A549 (cell line): ENCODE data around the gene TOPBP1. TPM values are rescaled to one million over a fixed set of nuclear protein-coding genes. Genes with fewer than 3 reads are reported as not detected.

Experiments used
- ATAC-seq, 2 experiments: fragments of 200-7000 bp in 1 of 2; fragments of >200 bp in 1 of 2; cut with Nextera tagmentation in 1 of 2; cut with Tn5 transposase in 1 of 2; 3 replicates each; pipeline versions ENCODE4 v1.8.0 to v1.9.1; 2018 to 2020; ENCODE audit warnings: mild to moderate bottlenecking in 1 of 2, moderate library complexity in 1 of 2
- CTCF ChIA-PET: fragments of 300-600 bp; sonication (Branson Sonifier 250); formaldehyde crosslinking; extraction: SDS; loops from one replicate; lab custom pipeline; 2021; ENCODE audit warnings: antibody characterized with exemption, inconsistent platforms; lab: Yijun Ruan, JAX
- POLR2A ChIA-PET: fragments of 350-600 bp; formaldehyde crosslinking; extraction: SDS; loops from one replicate; lab custom pipeline; 2021; ENCODE audit warnings: antibody characterized with exemption, inconsistent platforms; lab: Yijun Ruan, JAX
- DNase-seq, 2 experiments: peaks; one replicate each; pipeline versions ENCODE4 v3.0.0 to v3.0.0-alpha.2; 2011 to 2016; ENCODE audit warnings: low read depth in 1 of 2, low spot score in 1 of 2
- FAIRE-seq: peaks from 2 replicates; lab custom pipeline; 2011; peaks lifted over from hg19 to GRCh38; lab: Jason Lieb, UNC
- H3K27ac ChIP-seq, 2 experiments: fragments of >200 bp; sonication (Bioruptor Twin); formaldehyde crosslinking; 3 replicates each; pipeline ENCODE4 v1.5.1; 2016 to 2017
- H3K4me1 ChIP-seq: fragments of >200 bp; sonication (Bioruptor Twin); formaldehyde crosslinking; 3 replicates; pipeline ENCODE4 v1.6.1; 2016
- H3K4me2 ChIP-seq: fragments of >200 bp; sonication (Bioruptor Twin); formaldehyde crosslinking; 3 replicates; pipeline ENCODE4 v1.6.1; 2016
- H3K4me3 ChIP-seq: fragments of >200 bp; sonication (Bioruptor Twin); formaldehyde crosslinking; 3 replicates; pipeline ENCODE4 v1.5.1; 2016
- H3K9me3 ChIP-seq: fragments of >200 bp; sonication (Bioruptor Twin); formaldehyde crosslinking; 3 replicates; pipeline ENCODE4 v1.6.1; 2016
- BHLHE40 ChIP-seq: IDR thresholded peaks from 2 replicates; pipeline ENCODE4 v1.6.1; 2012; ENCODE audit warnings: low read depth, low read length, inconsistent platforms
- CHD4 ChIP-seq: fragments of 200-600 bp; sonication (generic); IDR thresholded peaks from 2 replicates; pipeline ENCODE4 v1.6.1; 2016; ENCODE audit warnings: antibody characterized with exemption, mild to moderate bottlenecking, borderline replicate concordance
- EHF ChIP-seq: fragments of 250-450 bp; sonication (Bioruptor Pico); IDR thresholded peaks from 2 replicates; pipeline ENCODE4 v1.5.0; 2020; ENCODE audit warnings: mild to moderate bottlenecking
- FOSB ChIP-seq: fragments of 250-450 bp; sonication (Bioruptor Pico); IDR thresholded peaks from 2 replicates; pipeline ENCODE4 v1.5.0; 2020; ENCODE audit warnings: mild to moderate bottlenecking, moderate library complexity
- FOSL2 ChIP-seq, 2 experiments: fragments of 450-650 bp in 1 of 2; fragments of >200 bp in 1 of 2; sonication (Bioruptor Twin) in 1 of 2; formaldehyde crosslinking; IDR thresholded peaks; 2 replicates each; pipeline versions ENCODE4 v1.5.0 to v1.6.1; 2016 to 2020; ENCODE audit warnings: mild to moderate bottlenecking in 1 of 2, moderate library complexity in 1 of 2
- GATA3 ChIP-seq: IDR thresholded peaks from 2 replicates; pipeline ENCODE4 v1.6.1; 2012; ENCODE audit warnings: borderline replicate concordance
- HDAC2 ChIP-seq: fragments of 200-600 bp; sonication (generic); IDR thresholded peaks from 2 replicates; pipeline ENCODE4 v1.6.1; 2016
- HEYL ChIP-seq: fragments of 250-450 bp; sonication (Bioruptor Pico); IDR thresholded peaks from 2 replicates; pipeline ENCODE4 v1.8.0; 2021; ENCODE audit warnings: mild to moderate bottlenecking, moderate library complexity
- HOXB13 ChIP-seq: fragments of 250-450 bp; sonication (Bioruptor Pico); IDR thresholded peaks from 2 replicates; pipeline ENCODE4 v1.5.0; 2020; ENCODE audit warnings: low read depth, mild to moderate bottlenecking, moderate library complexity
- HOXB5 ChIP-seq: fragments of 250-450 bp; sonication (Bioruptor Pico); IDR thresholded peaks from 2 replicates; pipeline ENCODE4 v1.5.0; 2020; ENCODE audit warnings: mild to moderate bottlenecking, moderate library complexity
- JUNB ChIP-seq: fragments of >200 bp; sonication (Bioruptor Twin); formaldehyde crosslinking; IDR thresholded peaks from 2 replicates; pipeline ENCODE4 v1.6.1; 2016
- KDM1A ChIP-seq: fragments of 200-600 bp; sonication (generic); IDR thresholded peaks from 2 replicates; pipeline ENCODE4 v1.6.1; 2016; ENCODE audit warnings: low read depth, mild to moderate bottlenecking
- KDM5A ChIP-seq: fragments of 200-600 bp; sonication (generic); IDR thresholded peaks from 2 replicates; pipeline ENCODE4 v1.6.1; 2016; ENCODE audit warnings: antibody characterized with exemption, mild to moderate bottlenecking
- MAFK ChIP-seq: fragments of 450-650 bp; IDR thresholded peaks from 2 replicates; pipeline ENCODE4 v1.6.1; 2014; ENCODE audit not compliant: partially characterized antibody
- NR3C1 ChIP-seq: fragments of >200 bp; sonication (Bioruptor Twin); formaldehyde crosslinking; IDR thresholded peaks from 3 replicates; pipeline ENCODE4 v1.6.1; 2017
- PHF8 ChIP-seq: fragments of 200-600 bp; sonication (generic); IDR thresholded peaks from 2 replicates; pipeline ENCODE4 v1.6.1; 2016; ENCODE audit warnings: low read depth, mild to moderate bottlenecking, antibody characterized with exemption, moderate library complexity, borderline replicate concordance
- POLR2A ChIP-seq: IDR thresholded peaks from 2 replicates; pipeline ENCODE4 v1.6.1; 2012; ENCODE audit warnings: mild to moderate bottlenecking, low read length
- POLR2AphosphoS2 ChIP-seq: conservative IDR thresholded peaks from 2 replicates; pipeline ENCODE4 v1.6.1; 2012; ENCODE audit warnings: low read length, improper control_type of control experiment, inconsistent platforms
- RARB ChIP-seq: fragments of 250-450 bp; sonication (Bioruptor Pico); IDR thresholded peaks from 2 replicates; pipeline ENCODE4 v1.8.0; 2021; ENCODE audit warnings: mild to moderate bottlenecking, moderate library complexity
- RCOR1 ChIP-seq: fragments of 150-350 bp; IDR thresholded peaks from 2 replicates; pipeline ENCODE4 v1.6.1; 2014; ENCODE audit warnings: antibody characterized with exemption, low read length, low read depth
- RFX5 ChIP-seq: fragments of 450-650 bp; IDR thresholded peaks from 2 replicates; pipeline ENCODE4 v1.7.1; 2014; ENCODE audit warnings: antibody characterized with exemption, mild to moderate bottlenecking, moderate library complexity
- RNF2 ChIP-seq: fragments of 200-600 bp; sonication (generic); IDR thresholded peaks from 2 replicates; pipeline ENCODE4 v1.6.1; 2016; ENCODE audit warnings: low read depth, mild to moderate bottlenecking, antibody characterized with exemption, moderate library complexity, borderline replicate concordance
- SMC3 ChIP-seq: fragments of >200 bp; sonication (Bioruptor Twin); formaldehyde crosslinking; IDR thresholded peaks from 3 replicates; pipeline ENCODE4 v1.6.1; 2018; ENCODE audit warnings: inconsistent platforms
- SREBF2 ChIP-seq: fragments of 450-650 bp; IDR thresholded peaks from 2 replicates; pipeline ENCODE4 v1.6.1; 2014; ENCODE audit warnings: mild to moderate bottlenecking, moderate library complexity
- TP53 ChIP-seq: fragments of 250-450 bp; sonication (Bioruptor Pico); IDR thresholded peaks from 2 replicates; pipeline ENCODE4 v1.5.0; 2021; ENCODE audit warnings: mild to moderate bottlenecking, moderate library complexity
- ZC3H11A ChIP-seq: fragments of 450-650 bp; IDR thresholded peaks from 2 replicates; pipeline ENCODE4 v1.6.1; 2014; ENCODE audit warnings: antibody characterized with exemption, mild to moderate bottlenecking
- ZNF302 ChIP-seq: fragments of 250-450 bp; sonication (Bioruptor Pico); IDR thresholded peaks from 2 replicates; pipeline ENCODE4 v1.9.0; 2021; ENCODE audit warnings: inconsistent platforms, mild to moderate bottlenecking, moderate library complexity
- WGBS: methylation state at CpG from one replicate; pipeline ENCODE4 v1.1.6; 2017; ENCODE audit errors: missing lambda C conversion rate; 5-methylcytosine and 5-hydroxymethylcytosine counted together
- polyA minus RNA-seq: library from RNA; depleted of rRNA, polyadenylated mRNA; stranded (reverse); fragments of >200 nt; gene quantifications from 2 replicates; pipeline ENCODE4 v1.2.3, GENCODE V29; 2011; rRNA and poly(A)+ RNA removed
- polyA plus RNA-seq, 4 experiments: library from polyadenylated mRNA; depleted of rRNA in 3 of 4; stranded (reverse); fragments of >200 nt; fragmentation: RNase III in 1 of 4; extraction: RNeasy Plus Mini Kit Qiagen cat#74134 plus additional on column Dnase treatment in 1 of 4; gene quantifications; 2 replicates in 3 of 4; 3 replicates in 1 of 4; pipeline ENCODE4 v1.2.3, GENCODE V29; 2011 to 2017
- TF ChIP-seq, protein P1 (sequence below): fragments of 200-600 bp; sonication (generic); IDR thresholded peaks from 2 replicates; pipeline ENCODE4 v1.6.1; 2016; ENCODE audit warnings: antibody characterized with exemption, mild to moderate bottlenecking, moderate library complexity
- TF ChIP-seq, protein P2 (sequence below): fragments of 450-650 bp; IDR thresholded peaks from 2 replicates; pipeline ENCODE4 v1.6.1; 2014; ENCODE audit warnings: antibody characterized with exemption
- TF ChIP-seq, protein P3 (sequence below): fragments of 250-450 bp; sonication (Bioruptor Pico); IDR thresholded peaks from 2 replicates; pipeline ENCODE4 v1.5.0; 2020; ENCODE audit warnings: low read depth, mild to moderate bottlenecking, moderate library complexity
- TF ChIP-seq, protein P4 (sequence below): IDR thresholded peaks from 2 replicates; pipeline ENCODE4 v1.6.1; 2012
- TF ChIP-seq, protein P5 (sequence below): IDR thresholded peaks from 2 replicates; pipeline ENCODE4 v1.6.1; 2012; ENCODE audit warnings: low read depth, borderline replicate concordance
- TF ChIP-seq, protein P6 (sequence below): fragments of >200 bp; sonication (Bioruptor Twin); formaldehyde crosslinking; IDR thresholded peaks from 3 replicates; pipeline ENCODE4 v1.6.1; 2016

The TOPBP1 gene
- 48.8 and 56.2 TPM in 2 replicates for polyA plus RNA-seq (2011; rRNA removed)
- polyA plus RNA-seq (2012; cell fraction: cytosol; rRNA removed): 17.3 and 20.7 TPM in 2 replicates
- 18.1 and 37.2 TPM in 2 replicates for polyA plus RNA-seq (2012; cell fraction: nucleus; rRNA removed)
- 30.9 to 32.6 TPM (median 31.6 TPM) in 3 replicates for polyA plus RNA-seq (2017; fragmentation: RNase III; extraction: RNeasy Plus Mini Kit Qiagen cat#74134 plus additional on column Dnase treatment)
- polyA minus RNA-seq: 27.6 and 33.0 TPM in 2 replicates

DNA sequence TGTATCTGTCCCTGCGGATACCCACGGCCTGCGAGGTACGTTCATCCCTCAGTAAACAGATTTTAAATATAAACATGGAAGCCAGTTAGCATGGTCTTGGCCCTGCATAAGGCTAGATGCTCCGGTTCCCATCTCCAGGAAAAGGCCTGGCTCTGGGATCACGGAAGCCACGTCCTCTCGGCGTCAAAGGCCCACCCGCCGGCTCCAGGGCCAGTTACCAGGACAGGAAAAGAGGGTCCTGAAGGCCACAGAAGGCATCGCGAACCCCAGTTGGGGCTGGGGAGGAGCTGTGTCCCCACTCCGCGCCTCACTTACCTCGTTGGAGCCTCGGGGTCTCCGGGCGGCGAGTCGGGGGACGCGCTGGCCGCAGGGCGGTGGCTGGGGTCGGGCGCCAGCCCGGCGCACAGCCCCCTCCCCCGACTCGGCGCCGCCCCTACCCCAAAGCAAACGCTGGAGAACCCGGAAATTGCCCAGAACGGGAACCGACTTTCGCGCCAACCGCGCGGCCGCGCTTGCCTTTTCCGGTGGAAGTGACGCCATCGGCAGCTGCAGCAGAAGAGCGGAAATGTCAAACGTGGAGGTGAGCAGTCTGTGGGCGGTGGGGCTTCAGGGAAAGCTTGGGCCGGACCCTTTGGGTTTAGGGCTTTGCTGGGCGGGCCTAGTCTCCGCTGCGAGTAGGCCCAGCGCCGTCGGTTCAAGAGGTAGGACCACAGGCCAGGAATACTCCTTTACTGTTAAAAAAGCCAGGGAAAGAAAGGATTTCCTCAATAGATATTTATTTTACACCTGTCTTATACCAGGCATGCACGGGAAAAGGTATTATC, at the start of gene TOPBP1:
Gene TOPBP1 (minus strand): TSS at position 488 of the 824 bp plus-strand sequence. CDS start 814 bp downstream, outside the sequence.
- CTCF ChIA-PET: interaction anchor here (0.7 to 0.9 kb wide), 3 partner anchors 19 to 481 kb away, joined by 3 read pairs; no protein-coding TSS in a partner anchor
- TF ChIP-seq HOXB13 (no peak), GATA3 (no peak), CHD4 (no peak), KDM5A (peak; percentile 65; the same call in 1 of the 2 replicates), SMC3 (no peak), RFX5 (no peak), RNF2 (no peak), HDAC2 (no peak), FOSB (CRISPR knock-in tag) (no peak), JUNB (no peak), ZC3H11A (no peak), HEYL (CRISPR knock-in tag) (no peak), NR3C1 (no peak), BHLHE40 (no peak), EHF (CRISPR knock-in tag) (no peak), HOXB5 (CRISPR knock-in tag) (no peak), RARB (CRISPR knock-in tag) (no peak), POLR2AphosphoS2 (no peak), SREBF2 (no peak), RCOR1 (no peak), PHF8 (peak; percentile 80), FOSL2 (IDR thresholded peaks at IDR 0.05) (no peak), FOSL2 (CRISPR knock-in tag; IDR thresholded peaks at IDR 0.05) (no peak), ZNF302 (CRISPR knock-in tag) (no peak), MAFK (no peak), KDM1A (no peak), TP53 (CRISPR knock-in tag) (no peak), POLR2A (peak; percentile 46)
- TF ChIP-seq, protein P1, sequence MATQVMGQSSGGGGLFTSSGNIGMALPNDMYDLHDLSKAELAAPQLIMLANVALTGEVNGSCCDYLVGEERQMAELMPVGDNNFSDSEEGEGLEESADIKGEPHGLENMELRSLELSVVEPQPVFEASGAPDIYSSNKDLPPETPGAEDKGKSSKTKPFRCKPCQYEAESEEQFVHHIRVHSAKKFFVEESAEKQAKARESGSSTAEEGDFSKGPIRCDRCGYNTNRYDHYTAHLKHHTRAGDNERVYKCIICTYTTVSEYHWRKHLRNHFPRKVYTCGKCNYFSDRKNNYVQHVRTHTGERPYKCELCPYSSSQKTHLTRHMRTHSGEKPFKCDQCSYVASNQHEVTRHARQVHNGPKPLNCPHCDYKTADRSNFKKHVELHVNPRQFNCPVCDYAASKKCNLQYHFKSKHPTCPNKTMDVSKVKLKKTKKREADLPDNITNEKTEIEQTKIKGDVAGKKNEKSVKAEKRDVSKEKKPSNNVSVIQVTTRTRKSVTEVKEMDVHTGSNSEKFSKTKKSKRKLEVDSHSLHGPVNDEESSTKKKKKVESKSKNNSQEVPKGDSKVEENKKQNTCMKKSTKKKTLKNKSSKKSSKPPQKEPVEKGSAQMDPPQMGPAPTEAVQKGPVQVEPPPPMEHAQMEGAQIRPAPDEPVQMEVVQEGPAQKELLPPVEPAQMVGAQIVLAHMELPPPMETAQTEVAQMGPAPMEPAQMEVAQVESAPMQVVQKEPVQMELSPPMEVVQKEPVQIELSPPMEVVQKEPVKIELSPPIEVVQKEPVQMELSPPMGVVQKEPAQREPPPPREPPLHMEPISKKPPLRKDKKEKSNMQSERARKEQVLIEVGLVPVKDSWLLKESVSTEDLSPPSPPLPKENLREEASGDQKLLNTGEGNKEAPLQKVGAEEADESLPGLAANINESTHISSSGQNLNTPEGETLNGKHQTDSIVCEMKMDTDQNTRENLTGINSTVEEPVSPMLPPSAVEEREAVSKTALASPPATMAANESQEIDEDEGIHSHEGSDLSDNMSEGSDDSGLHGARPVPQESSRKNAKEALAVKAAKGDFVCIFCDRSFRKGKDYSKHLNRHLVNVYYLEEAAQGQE: no peak
- TF ChIP-seq, protein P2, sequence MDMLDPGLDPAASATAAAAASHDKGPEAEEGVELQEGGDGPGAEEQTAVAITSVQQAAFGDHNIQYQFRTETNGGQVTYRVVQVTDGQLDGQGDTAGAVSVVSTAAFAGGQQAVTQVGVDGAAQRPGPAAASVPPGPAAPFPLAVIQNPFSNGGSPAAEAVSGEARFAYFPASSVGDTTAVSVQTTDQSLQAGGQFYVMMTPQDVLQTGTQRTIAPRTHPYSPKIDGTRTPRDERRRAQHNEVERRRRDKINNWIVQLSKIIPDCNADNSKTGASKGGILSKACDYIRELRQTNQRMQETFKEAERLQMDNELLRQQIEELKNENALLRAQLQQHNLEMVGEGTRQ: no peak
- TF ChIP-seq, protein P3, sequence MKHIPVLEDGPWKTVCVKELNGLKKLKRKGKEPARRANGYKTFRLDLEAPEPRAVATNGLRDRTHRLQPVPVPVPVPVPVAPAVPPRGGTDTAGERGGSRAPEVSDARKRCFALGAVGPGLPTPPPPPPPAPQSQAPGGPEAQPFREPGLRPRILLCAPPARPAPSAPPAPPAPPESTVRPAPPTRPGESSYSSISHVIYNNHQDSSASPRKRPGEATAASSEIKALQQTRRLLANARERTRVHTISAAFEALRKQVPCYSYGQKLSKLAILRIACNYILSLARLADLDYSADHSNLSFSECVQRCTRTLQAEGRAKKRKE (CRISPR knock-in tag): no peak
- TF ChIP-seq, protein P4, sequence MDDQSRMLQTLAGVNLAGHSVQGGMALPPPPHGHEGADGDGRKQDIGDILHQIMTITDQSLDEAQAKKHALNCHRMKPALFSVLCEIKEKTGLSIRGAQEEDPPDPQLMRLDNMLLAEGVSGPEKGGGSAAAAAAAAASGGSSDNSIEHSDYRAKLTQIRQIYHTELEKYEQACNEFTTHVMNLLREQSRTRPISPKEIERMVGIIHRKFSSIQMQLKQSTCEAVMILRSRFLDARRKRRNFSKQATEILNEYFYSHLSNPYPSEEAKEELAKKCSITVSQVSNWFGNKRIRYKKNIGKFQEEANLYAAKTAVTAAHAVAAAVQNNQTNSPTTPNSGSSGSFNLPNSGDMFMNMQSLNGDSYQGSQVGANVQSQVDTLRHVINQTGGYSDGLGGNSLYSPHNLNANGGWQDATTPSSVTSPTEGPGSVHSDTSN: no peak
- TF ChIP-seq, protein P5, sequence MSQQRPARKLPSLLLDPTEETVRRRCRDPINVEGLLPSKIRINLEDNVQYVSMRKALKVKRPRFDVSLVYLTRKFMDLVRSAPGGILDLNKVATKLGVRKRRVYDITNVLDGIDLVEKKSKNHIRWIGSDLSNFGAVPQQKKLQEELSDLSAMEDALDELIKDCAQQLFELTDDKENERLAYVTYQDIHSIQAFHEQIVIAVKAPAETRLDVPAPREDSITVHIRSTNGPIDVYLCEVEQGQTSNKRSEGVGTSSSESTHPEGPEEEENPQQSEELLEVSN: peak; percentile 65; the same call in 1 of the 2 replicates
- TF ChIP-seq, protein P6, sequence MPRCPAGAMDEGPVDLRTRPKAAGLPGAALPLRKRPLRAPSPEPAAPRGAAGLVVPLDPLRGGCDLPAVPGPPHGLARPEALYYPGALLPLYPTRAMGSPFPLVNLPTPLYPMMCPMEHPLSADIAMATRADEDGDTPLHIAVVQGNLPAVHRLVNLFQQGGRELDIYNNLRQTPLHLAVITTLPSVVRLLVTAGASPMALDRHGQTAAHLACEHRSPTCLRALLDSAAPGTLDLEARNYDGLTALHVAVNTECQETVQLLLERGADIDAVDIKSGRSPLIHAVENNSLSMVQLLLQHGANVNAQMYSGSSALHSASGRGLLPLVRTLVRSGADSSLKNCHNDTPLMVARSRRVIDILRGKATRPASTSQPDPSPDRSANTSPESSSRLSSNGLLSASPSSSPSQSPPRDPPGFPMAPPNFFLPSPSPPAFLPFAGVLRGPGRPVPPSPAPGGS: peak; percentile 27; the same call in 1 of the 3 replicates

More for the DNA sequence above, at the start of gene TOPBP1:
- Histone ChIP-seq H3K4me3 (peak within 1 kb of the TSS; percentile 87), H3K27ac (peak within 1 kb of the TSS; percentile 95 to 97), H3K4me2 (peak within 1 kb of the TSS; percentile 95), H3K4me1 (peaks cover 15% of the 10 kb centered on the region; the same call in 2 of the 3 replicates), H3K9me3 (no peaks in the 10 kb centered on the region)
- FAIRE-seq (no peak), DNase-seq (peak; percentile 64 to 73), ATAC-seq (peak; percentile 93)
- POLR2A ChIA-PET: no interaction called here
- 0% methylated on average over 10 of the region's 58 CpGs for WGBS
